ENCODE data around the gene KCNC1.

- TF ChIP-seq PRPF4 (IDR thresholded peaks at IDR 0.05; ENCODE audit: low read depth, low read length, poor library complexity, severe bottlenecking) (no peak), ZBTB25 (CRISPR knock-in tag; IDR thresholded peaks at IDR 0.05) (no peak), MIER3 (CRISPR knock-in tag; IDR thresholded peaks at IDR 0.05; ENCODE audit: borderline replicate concordance) (no peak), KLF13 (CRISPR knock-in tag; IDR thresholded peaks at IDR 0.05) (no peak)
- TF ChIP-seq, protein P1, sequence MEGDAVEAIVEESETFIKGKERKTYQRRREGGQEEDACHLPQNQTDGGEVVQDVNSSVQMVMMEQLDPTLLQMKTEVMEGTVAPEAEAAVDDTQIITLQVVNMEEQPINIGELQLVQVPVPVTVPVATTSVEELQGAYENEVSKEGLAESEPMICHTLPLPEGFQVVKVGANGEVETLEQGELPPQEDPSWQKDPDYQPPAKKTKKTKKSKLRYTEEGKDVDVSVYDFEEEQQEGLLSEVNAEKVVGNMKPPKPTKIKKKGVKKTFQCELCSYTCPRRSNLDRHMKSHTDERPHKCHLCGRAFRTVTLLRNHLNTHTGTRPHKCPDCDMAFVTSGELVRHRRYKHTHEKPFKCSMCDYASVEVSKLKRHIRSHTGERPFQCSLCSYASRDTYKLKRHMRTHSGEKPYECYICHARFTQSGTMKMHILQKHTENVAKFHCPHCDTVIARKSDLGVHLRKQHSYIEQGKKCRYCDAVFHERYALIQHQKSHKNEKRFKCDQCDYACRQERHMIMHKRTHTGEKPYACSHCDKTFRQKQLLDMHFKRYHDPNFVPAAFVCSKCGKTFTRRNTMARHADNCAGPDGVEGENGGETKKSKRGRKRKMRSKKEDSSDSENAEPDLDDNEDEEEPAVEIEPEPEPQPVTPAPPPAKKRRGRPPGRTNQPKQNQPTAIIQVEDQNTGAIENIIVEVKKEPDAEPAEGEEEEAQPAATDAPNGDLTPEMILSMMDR (CRISPR knock-in tag; IDR thresholded peaks at IDR 0.05): no peak
These were observed 2.6 kb downstream of the KCNC1 start for GRCh38 chr11:17736930-17737817.

Data from HepG2 (cell line).